KBM-7 (cell line): ENCODE data around the gene EEF1A2.
A peak's percentile ranks its signal among the peaks of the same experiment; 100 is the strongest.

ENCODE experiments used
- DNase-seq: peaks from one replicate; pipeline ENCODE4 v3.0.0-alpha.2; 2015
- in situ Hi-C: fragments of 300-500 bp; cut with MboI; formaldehyde crosslinking; loops from 2 replicates; pipeline ENCODE4 v1.14.3; 2020; ENCODE audit warnings: low sequenced_read_pairs, low pct_unique_long_range_greater_than_20kb, mixed read lengths

EEF1A2 gene

GRCh38 chr20:63498960-63499337 lies at the start of gene EEF1A2:
EEF1A2 (minus strand) TSS chr20:63499083; CDS start chr20:63497763, 1,320 bp downstream.
- in situ Hi-C loops = no loop called here
- peak; percentile 24 for DNase-seq

- in situ Hi-C loops = no loop called here
- no peak for DNase-seq
Measured at GRCh38 chr20:63548542-63548941, 49.7 kb upstream of the EEF1A2 start.

GRCh38 chr20:63547725-63548480 lies 49.0 kb upstream of the EEF1A2 start, which contains the start of gene SRMS:
SRMS (minus strand) TSS chr20:63547749; CDS start chr20:63547463, 286 bp downstream.
- no peak for DNase-seq

GRCh38 chr20:63546956-63547724 lies 48.3 kb upstream of the EEF1A2 start:
- in situ Hi-C loops = no loop called here
- no peak for DNase-seq

More at GRCh38 chr20:63547725-63548480, 49.0 kb upstream of the EEF1A2 start, which contains the start of gene SRMS:
- in situ Hi-C loops = no loop called here

- DNase-seq = no peak
- in situ Hi-C loops = no loop called here
Measured at GRCh38 chr20:63546256-63546955, 47.5 kb upstream of the EEF1A2 start.

GRCh38 chr20:63545814-63546213 lies 46.9 kb upstream of the EEF1A2 start:
- DNase-seq = no peak
- in situ Hi-C loops = no loop called here

- no peak for DNase-seq
Measured at GRCh38 chr20:63544958-63545516, 46.2 kb upstream of the EEF1A2 start.

GRCh38 chr20:63544241-63544957 lies 45.5 kb upstream of the EEF1A2 start:
- no peak for DNase-seq
- in situ Hi-C loops = no loop called here

More at GRCh38 chr20:63544958-63545516, 46.2 kb upstream of the EEF1A2 start:
- in situ Hi-C loops = no loop called here

GRCh38 chr20:63543733-63544132 lies 44.9 kb upstream of the EEF1A2 start:
- DNase-seq = no peak
- in situ Hi-C loops = no loop called here

GRCh38 chr20:63543131-63543530 lies 44.2 kb upstream of the EEF1A2 start:
- DNase-seq = no peak
- in situ Hi-C loops = no loop called here

GRCh38 chr20:63542696-63543095 lies 43.8 kb upstream of the EEF1A2 start:
- in situ Hi-C loops = no loop called here
- no peak for DNase-seq

GRCh38 chr20:63542031-63542559 lies 43.2 kb upstream of the EEF1A2 start:
- DNase-seq = no peak
- in situ Hi-C loops = no loop called here

- no peak for DNase-seq
- in situ Hi-C loops = no loop called here
Measured at GRCh38 chr20:63541371-63541770, 42.5 kb upstream of the EEF1A2 start.

GRCh38 chr20:63540417-63541186 lies 41.7 kb upstream of the EEF1A2 start:
- in situ Hi-C loops = no loop called here
- no peak for DNase-seq

- in situ Hi-C loops = no loop called here
Measured at GRCh38 chr20:63539441-63540370, 40.8 kb upstream of the EEF1A2 start.

GRCh38 chr20:63539092-63539430 lies 40.2 kb upstream of the EEF1A2 start:
- no peak for DNase-seq
- in situ Hi-C loops = no loop called here

More at GRCh38 chr20:63539441-63540370, 40.8 kb upstream of the EEF1A2 start:
- no peak for DNase-seq
